GM12801 (cell line): ENCODE data around the gene PRKACG.

ENCODE experiments used
- TF ChIP-seq, protein P1 (sequence below): IDR thresholded peaks from one replicate; pipeline ENCODE4 v1.5.1; 2011; ENCODE audit warnings: control low read depth; ENCODE audit not compliant: insufficient read length; ENCODE audit errors: extremely low read depth

The PRKACG gene

DNA sequence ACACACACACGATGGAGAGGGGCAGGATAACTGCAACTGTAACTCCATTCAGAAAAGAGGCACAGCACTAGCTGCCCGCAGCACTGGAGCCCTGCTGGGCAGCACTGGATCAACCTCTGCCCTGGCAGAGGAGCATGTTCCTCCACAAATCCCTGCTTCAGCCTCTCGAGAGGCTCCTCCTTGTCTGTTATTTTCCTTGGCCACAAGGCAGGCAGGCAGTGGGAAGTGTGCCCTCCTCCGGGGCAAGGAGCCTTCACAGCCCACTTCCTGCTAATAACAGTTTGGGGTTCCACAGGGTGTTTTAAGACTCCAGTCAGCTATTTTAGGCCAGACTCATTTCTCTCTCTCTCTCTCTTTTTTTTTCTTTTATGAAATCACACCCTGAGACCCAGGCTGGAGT lies 33.5 kb upstream of the PRKACG start:
- TF ChIP-seq, protein P1, sequence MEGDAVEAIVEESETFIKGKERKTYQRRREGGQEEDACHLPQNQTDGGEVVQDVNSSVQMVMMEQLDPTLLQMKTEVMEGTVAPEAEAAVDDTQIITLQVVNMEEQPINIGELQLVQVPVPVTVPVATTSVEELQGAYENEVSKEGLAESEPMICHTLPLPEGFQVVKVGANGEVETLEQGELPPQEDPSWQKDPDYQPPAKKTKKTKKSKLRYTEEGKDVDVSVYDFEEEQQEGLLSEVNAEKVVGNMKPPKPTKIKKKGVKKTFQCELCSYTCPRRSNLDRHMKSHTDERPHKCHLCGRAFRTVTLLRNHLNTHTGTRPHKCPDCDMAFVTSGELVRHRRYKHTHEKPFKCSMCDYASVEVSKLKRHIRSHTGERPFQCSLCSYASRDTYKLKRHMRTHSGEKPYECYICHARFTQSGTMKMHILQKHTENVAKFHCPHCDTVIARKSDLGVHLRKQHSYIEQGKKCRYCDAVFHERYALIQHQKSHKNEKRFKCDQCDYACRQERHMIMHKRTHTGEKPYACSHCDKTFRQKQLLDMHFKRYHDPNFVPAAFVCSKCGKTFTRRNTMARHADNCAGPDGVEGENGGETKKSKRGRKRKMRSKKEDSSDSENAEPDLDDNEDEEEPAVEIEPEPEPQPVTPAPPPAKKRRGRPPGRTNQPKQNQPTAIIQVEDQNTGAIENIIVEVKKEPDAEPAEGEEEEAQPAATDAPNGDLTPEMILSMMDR: no peak

DNA sequence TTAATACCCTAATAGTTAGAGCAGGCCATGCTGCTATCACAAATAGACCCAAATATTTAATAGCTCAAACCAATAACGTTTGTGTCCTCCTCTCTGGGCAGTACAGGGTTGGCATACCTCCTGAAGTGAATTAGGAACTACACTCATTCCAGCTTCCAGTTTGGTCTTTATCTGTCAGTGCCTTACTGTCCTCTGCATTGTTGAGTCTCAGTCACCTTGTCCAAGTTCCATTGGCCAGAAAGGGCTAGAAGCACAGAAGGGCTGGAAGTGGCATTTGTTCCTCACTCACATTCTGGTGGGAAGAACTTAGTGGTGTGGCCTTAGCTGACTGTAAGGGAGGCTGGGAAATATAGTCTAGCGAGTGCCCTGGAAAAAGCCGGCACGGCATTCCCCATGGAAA lies 32.8 kb upstream of the PRKACG start:
- TF ChIP-seq, protein P1: no peak

DNA sequence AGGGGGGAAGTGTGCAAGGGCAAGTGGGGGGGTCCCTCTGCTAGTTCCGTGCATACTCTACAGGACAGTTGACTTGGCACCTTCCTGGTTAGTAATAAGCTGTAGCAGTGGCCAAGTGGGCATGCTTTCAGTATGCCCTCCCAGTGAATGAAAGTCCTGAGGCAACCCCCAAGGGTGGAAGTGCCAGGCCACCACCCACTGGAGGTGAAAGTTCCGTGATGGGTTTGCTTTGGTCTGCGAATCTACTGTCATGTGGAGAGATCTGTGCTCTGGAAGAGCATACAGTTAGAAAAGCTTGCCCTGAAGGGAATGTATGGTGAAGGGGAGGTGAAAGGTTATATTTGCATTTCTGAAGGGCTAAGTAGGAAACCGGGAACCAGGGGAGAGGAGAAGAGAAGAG lies 31.9 kb upstream of the PRKACG start:
- TF ChIP-seq, protein P1: no peak

DNA sequence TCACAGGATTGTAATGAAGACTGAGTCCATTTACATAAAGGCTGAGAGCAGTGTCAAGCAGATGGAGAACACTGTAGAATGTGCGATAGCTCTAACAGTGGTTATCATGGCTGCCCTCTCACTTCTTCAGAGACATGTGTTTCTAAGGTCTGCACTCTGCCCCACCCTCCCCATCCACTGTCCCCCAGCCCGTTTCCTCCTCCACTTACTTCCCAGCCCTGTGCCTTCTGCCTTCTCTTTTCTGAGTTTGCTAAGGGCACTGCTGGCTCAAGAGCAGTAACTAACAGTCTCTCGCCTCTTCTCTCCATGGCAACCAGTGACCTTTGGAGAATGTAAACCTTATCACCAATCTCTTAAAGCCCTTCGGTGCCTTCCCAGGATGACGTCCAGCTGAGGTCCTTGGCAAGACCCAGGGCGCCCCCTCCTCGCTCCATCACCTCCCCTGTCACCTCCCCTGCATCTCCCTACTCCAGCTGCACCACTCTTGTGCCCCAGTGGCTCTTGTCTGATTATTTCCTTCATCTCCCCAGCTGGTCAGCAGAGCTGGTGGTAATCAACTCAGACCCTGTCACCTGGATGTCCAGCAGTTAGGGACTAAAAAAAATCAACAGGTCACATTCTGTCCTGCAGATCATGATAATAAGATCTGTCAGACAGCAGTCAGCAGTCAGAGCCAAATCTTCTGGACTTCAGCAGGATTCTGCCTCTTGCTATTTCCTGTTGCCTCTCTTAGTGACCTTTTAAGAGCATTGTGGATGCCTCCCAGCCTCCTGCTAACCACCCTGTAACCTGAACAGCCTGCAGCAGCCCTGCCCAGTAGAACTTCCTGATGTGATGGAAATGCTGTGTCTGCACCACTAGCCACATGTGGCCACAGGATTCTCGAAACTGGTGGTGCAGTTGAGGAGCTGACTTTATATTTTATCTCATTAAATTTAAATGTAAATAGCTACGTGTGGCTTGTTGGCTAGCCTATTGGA lies 30.6 kb upstream of the PRKACG start:
- TF ChIP-seq, protein P1: no peak

DNA sequence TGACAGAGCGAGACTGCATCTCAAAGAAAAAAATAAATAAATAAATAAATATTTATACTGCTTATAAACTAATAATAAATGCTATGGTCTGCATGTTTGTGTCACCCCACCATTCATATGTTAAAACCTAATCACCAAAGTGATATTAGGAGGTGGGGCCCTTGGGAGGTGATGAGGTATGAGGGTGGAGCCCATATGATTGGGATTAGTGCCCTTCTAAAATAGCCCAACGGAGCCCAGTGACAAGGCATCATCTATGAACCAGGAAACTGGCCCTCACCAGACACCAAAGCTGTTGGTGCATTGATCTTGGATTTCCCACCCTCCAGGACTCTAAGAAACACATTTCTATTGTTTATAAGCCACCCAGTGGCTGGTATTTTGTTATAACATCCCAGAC lies 26.7 kb upstream of the PRKACG start:
- TF ChIP-seq, protein P1: no peak

DNA sequence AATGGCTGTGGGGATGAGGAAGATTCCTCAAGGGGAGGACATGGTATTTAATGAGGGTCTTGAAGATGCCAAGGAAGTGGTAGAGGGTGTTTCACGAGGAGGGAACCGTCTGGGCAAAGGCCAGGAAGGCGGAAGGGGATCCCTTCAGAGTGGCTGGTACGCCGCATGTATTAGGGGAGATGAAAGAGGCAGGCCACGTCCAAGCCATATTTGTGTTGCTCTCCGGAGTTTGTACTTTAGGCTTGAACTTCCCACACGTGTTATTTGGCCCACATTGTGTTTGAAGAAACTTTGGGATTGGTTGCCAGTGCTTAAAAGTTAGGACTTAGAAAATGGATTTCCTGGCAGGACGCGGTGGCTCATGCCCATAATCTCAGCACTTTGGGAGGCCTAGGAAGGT lies 22.9 kb upstream of the PRKACG start:
- TF ChIP-seq, protein P1: no peak

DNA sequence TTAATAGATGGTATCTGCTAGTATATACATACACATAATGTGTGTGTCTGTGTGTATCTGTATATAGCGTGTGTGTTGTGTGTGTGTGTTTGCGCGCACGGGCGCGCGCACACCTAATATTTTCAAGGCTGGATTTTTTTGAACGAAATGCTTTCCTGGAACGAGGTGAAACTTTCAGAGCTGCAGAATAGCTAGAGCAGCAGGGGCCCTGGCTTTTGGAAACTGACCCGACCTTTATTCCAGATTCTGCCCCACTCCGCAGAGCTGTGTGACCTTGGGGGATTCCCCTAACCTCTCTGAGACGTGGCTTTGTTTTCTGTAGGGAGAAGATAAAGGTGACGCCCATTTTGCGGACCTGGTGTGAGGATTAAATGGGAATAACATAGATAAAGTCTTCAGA lies 22.4 kb upstream of the PRKACG start:
- TF ChIP-seq, protein P1: no peak
